Measurements from ENCODE around the gene TRPV2.
"Not testable (repeated sequence)": the region's sequence is repeated elsewhere in the genome, so short reads cannot be mapped to it uniquely, and the experiment has no call there.

Gene TRPV2, protein sequence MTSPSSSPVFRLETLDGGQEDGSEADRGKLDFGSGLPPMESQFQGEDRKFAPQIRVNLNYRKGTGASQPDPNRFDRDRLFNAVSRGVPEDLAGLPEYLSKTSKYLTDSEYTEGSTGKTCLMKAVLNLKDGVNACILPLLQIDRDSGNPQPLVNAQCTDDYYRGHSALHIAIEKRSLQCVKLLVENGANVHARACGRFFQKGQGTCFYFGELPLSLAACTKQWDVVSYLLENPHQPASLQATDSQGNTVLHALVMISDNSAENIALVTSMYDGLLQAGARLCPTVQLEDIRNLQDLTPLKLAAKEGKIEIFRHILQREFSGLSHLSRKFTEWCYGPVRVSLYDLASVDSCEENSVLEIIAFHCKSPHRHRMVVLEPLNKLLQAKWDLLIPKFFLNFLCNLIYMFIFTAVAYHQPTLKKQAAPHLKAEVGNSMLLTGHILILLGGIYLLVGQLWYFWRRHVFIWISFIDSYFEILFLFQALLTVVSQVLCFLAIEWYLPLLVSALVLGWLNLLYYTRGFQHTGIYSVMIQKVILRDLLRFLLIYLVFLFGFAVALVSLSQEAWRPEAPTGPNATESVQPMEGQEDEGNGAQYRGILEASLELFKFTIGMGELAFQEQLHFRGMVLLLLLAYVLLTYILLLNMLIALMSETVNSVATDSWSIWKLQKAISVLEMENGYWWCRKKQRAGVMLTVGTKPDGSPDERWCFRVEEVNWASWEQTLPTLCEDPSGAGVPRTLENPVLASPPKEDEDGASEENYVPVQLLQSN

DNA sequence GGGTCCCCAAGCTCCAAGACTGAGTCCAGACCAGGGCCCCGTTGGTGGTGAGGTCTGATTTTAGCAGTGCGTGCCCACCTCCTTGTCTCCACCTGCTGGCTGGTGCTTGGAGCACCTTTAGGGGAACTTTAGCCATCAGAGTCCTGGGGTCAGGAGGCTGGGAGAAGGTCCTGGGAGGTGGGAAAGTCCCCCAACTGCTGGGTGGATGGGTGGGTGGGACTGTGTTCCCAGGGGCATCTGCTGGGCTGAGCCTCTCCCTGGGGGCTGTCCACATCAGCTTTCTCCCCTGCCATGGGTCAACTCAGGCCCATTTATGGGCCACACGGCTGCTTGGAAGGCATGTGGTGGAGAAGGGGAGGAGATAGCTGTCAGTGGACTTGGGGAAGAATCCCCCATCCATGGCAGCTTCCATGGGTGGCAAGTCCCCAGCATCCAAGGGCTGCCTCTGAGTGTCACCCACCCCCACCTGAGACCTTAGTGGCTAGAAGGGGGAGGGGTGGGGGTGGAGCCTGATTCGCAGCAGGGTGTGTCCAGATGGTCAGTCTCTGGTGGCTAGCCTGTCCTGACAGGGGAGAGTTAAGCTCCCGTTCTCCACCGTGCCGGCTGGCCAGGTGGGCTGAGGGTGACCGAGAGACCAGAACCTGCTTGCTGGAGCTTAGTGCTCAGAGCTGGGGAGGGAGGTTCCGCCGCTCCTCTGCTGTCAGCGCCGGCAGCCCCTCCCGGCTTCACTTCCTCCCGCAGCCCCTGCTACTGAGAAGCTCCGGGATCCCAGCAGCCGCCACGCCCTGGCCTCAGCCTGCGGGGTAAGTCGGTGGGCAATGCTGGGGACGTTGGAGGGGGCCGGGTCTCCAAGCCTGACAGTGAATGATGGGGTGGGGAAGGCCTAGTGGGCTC is at the start of gene TRPV2:
Gene TRPV2 (plus strand): TSS at position 541 of the 894 bp plus-strand sequence. CDS start 2,098 bp downstream, outside the sequence.
- DNase-seq, result no peak

DNA sequence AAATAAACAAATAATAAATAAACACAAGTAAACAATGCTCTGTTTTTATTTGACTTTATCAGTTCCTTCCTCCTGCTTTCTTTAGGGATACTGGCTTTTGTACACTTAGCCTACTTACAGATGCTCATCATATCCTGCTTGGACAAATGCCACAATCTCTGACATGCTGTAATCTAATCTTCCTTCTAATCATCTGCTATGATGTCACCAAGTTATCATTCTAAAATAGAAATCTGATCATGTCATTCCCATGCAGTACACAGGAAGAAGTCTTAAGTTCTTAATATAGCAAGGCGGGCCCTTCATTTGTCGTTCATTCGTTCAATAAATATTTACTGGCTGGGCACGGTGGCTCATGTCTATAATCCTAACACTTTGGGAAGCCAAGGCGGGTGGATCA is 43.6 kb upstream of the TRPV2 start:
- peak; percentile 86 for DNase-seq

- peak; percentile 24 for DNase-seq
Measured at GRCh38 chr17:16374146-16374938, 41.0 kb upstream of the TRPV2 start.

- no peak for DNase-seq
Measured at GRCh38 chr17:16377941-16378341, 37.4 kb upstream of the TRPV2 start.

DNA sequence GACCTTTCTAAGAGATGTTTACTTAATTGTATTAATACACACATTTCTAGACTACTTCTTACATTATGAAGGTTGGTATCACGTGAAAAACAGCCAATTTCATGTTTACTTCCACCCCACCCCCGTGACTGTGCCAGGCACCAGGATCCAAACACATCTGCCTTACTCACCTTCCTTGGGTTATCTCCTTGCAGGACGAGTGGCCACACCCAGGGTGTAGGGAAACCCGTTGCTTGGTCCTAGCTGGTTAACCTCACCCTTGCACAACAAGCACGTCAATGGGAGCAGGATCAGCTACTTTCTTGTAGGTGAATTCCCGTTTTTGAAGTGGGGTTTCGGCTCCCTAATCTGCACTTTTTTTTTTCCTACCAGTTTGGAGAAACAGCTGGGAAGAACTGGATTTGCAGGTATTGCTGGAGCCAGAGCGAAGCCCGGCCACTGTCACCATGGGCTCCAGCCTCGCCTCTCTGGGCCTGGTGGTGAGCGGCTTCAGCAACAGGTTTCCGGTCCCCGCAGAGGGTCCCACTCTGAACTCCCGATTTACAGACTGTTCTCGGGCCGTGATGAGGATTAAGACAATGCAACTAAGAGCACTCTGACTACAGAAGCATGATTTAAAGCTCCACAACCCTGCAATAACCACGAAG is 36.6 kb upstream of the TRPV2 start:
- no peak for DNase-seq

DNA sequence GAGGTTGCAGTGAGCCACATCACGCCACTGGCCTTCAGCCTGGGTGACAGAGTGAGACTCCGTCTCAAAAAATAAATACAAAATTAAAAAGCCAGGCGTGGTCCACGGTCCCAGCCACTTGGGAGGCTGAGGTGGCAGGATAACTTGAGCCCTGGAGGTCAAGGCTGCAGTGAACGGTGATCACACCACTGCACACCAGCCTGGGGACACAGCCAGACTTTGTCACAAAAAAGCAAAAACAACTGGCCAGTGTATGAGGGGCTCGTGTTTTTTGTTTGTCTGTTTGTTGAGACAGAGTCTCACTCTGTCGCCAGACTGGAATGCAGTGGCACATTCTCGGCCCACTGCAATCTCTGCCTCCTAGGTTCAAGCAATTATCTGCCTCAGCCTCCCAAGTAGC is 35.7 kb upstream of the TRPV2 start:
- no peak for DNase-seq

GRCh38 chr17:16380640-16381495 is 34.5 kb upstream of the TRPV2 start, which contains the start of gene UBB:
TSS of gene UBB (plus strand) at chr17:16381091. CDS start at chr17:16381908, 817 bp downstream.
- DNase-seq, result peak; percentile 99

GRCh38 chr17:16381496-16381820 is 33.9 kb upstream of the TRPV2 start:
- DNase-seq, result peak; percentile 9

DNA sequence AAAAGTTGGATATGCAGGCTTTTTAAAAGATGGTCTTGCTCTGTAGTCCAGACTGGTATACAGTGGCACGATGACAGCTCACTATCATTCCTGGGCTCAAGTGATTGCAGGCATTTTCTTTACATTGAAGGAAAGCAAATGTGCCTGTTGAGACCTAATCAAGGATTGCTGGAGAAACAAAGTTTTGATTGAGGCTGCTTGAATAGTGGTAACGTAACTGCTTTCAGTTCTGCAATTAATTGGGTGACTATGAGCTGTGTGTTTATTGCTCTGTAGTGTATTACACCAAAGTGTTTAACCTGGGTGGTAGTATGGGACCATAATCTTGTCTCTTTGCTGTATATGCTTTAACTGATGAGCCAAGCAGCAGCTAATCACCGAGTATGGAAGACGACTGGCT is 32.2 kb upstream of the TRPV2 start:
- DNase-seq, result no peak

DNA sequence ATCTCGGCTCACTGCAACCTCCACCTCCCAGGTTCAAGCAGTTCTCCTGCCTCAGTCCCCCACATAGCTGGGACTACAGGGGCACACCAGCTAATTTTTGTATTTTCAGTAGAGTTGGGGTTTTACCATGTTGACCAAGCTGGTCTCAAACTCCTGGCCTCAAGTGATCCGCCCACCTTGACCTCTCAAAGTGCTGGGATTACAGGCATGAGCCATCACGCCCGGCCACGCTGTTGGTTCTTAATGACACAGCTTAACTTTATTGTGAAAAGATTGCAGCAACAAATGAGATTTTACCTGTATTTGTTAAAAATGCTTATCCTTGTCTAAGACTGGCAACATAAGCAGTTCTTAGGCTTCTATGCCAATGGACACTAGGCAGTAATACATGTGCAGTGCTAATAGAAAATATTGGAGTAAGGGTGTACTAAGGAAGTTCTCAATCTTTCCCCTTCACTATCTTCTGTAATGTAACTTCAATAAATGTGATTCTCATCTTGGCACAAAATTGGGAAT is 31.5 kb upstream of the TRPV2 start:
- no peak for DNase-seq

DNA sequence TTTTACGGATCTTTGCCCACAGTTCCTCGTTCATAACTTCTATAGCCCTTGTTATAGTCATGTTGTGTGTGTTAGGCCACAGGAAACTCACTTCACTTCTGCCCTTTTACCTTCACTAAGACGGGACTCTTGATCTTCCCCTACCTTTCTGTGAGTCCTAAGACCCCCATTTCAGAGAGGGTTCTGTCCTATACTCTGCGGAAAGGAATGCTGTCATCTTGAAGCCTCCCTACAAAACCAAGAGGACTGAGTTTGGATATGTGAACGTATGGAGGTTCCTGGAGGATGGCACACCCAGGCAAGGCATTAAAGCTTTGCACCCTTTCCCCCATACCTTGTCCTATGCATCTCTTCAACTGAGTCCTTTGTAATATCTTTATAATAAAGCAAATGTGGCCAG is 30.8 kb upstream of the TRPV2 start:
- no peak for DNase-seq

GRCh38 chr17:16386126-16386507 is 29.3 kb upstream of the TRPV2 start:
- not testable (repeated sequence) for DNase-seq

- DNase-seq, result no peak
Measured at GRCh38 chr17:16391451-16391850, 23.9 kb upstream of the TRPV2 start.

- DNase-seq, result not testable (repeated sequence)
Measured at GRCh38 chr17:16392491-16392890, 22.9 kb upstream of the TRPV2 start.

DNA sequence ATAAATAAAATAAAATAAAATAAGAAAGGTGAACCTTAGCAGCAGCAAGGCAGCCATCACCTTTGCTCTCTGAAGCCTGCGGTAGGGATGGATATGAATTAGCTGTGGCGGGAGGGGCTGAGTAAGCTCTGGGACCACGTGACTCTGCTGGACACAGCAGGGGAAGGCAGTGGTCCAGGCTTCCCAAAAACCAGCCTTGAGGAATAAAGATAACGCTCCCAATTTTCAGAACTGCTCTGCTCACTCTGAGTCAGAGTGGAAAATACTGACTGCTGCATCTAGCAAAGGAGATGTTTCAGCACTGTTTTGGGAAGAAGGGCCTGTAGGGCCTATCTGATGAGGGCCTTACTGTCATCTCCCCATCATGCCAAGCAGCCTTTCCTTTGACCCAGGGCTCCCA is 19.5 kb upstream of the TRPV2 start:
- DNase-seq, result not testable (repeated sequence)

- DNase-seq, result not testable (repeated sequence)
Measured at GRCh38 chr17:16396693-16397092, 18.7 kb upstream of the TRPV2 start.

DNA sequence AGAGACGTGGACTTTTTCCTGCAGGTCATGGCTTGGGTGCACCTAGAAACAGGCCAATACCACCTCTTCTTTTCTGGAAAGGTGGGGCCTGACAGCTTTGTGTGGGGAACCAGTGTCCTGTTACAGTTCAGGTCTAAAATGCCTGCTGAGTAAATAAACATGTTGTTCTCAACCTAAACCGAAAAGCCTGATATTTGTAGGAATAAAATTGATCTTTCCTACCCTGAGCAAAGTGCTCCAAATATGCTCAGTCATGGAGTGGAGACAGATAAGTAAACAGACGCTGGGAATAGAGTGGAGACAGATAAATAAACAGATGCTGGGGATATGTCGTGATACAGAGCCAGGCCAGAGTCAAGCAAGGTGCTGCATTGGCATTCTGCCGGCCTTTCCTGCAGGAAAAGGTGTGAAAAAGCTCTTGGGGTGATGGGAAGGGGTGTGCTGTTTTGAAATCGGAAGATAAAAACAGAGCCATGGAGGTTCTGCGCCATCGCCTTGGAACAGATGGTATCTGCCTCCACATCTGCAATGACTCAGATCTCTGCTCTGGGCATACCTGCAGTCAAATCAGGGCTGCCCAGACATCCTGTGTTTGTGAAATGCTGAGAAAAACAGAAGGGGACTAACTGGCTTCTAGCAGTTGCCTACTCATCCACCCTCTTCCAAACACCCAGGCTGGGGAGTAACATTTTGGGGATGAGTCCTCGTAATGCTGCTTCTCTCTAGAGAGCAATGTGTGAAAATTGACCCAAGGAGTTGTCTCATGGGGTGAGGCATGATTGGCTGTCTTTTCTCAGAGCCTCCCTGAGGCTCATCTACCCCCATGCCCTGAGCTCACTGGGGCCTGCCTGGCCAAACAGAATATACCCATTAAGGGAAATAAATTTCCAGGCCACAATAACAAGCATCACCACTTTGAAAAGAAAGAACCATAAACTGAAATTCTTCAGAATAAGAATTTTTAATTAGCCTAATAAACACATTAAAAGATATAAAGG is 16.8 kb upstream of the TRPV2 start:
- DNase-seq, result no peak

GRCh38 chr17:16403847-16404246 is 11.5 kb upstream of the TRPV2 start:
- not testable (repeated sequence) for DNase-seq
